Vagina (tissue), 2 donors: ENCODE data around the gene USP6NL.

ENCODE experiments used
- CTCF ChIP-seq, 3 experiments: fragments of 450-650 bp in 2 of 3; fragments of 200-600 bp in 1 of 3; sonication (generic) in 1 of 3; IDR thresholded peaks; one replicate each; pipeline ENCODE4 v1.5.1; 2017 to 2019; ENCODE audit warnings: antibody characterized with exemption in 3 of 3, mild to moderate bottlenecking in 2 of 3, moderate library complexity in 2 of 3
- POLR2AphosphoS5 ChIP-seq, 2 donors: sonication (generic); formaldehyde crosslinking; IDR thresholded peaks; one replicate each; pipeline ENCODE4 v1.9.0; 2017; ENCODE audit warnings: antibody characterized with exemption in 2 of 2, mild to moderate bottlenecking in 2 of 2, low read depth in 1 of 2; ENCODE audit not compliant: insufficient read depth in 1 of 2

GRCh38 chr10:11602919-11603523 lies 8.4 kb downstream of the USP6NL start:
- TF ChIP-seq CTCF (IDR thresholded peaks at IDR 0.05) (no peak), POLR2AphosphoS5 (IDR thresholded peaks at IDR 0.05; ENCODE audit: insufficient read depth in 1 of 2, low read depth in 1 of 2) (no peak)
